Activated CD8-positive, alpha-beta T cell treated with anti-CD3 and anti-CD28 coated beads for 36 hours (primary cell): Measurements from ENCODE around the gene GTF2F2. TPM values are rescaled to one million over a fixed set of nuclear protein-coding genes. Genes with fewer than 3 reads are reported as not detected.
A peak's percentile ranks its signal among the peaks of the same experiment; 100 is the strongest.

Source experiments
- ATAC-seq: fragments of 200-7000 bp; cut with Tn5 transposase; one replicate; pipeline ENCODE4 v1.10.0; 2021; ENCODE audit warnings: mild to moderate bottlenecking, moderate library complexity
- CTCF ChIA-PET: fragments of 350-600 bp; sonication (Branson Sonifier 250); formaldehyde crosslinking; loops from one replicate; lab custom pipeline; 2021; ENCODE audit warnings: antibody characterized with exemption; lab: Charles Lee
- POLR2A ChIA-PET: fragments of 350-600 bp; sonication (Branson Sonifier 250); formaldehyde crosslinking; loops from one replicate; lab custom pipeline; 2021; ENCODE audit warnings: antibody characterized with exemption; lab: Charles Lee
- DNase-seq: peaks from one replicate; pipeline ENCODE4 v3.0.0-alpha.2; 2020
- H3K27ac Mint-ChIP-seq: one replicate; pipeline ENCODE4 v1.8.0; 2021; ENCODE audit warnings: mild to moderate bottlenecking, mixed read lengths
- H3K27me3 Mint-ChIP-seq: one replicate; pipeline ENCODE4 v1.8.0; 2021; ENCODE audit warnings: mixed read lengths
- H3K36me3 Mint-ChIP-seq: one replicate; pipeline ENCODE4 v1.8.0; 2021; ENCODE audit warnings: low read depth, mixed read lengths
- H3K4me1 Mint-ChIP-seq: one replicate; pipeline ENCODE4 v1.8.0; 2021; ENCODE audit warnings: low read depth, mixed read lengths
- H3K4me3 Mint-ChIP-seq: one replicate; pipeline ENCODE4 v1.8.0; 2021; ENCODE audit warnings: mild to moderate bottlenecking, moderate library complexity, mixed read lengths
- H3K9me3 Mint-ChIP-seq: one replicate; pipeline ENCODE4 v1.8.0; 2021; ENCODE audit warnings: mixed read lengths
- CTCF ChIP-seq: fragments of 200-600 bp; IDR thresholded peaks from one replicate; pipeline ENCODE4 v1.8.0; 2022; ENCODE audit warnings: antibody characterized with exemption, mild to moderate bottlenecking
- intact Hi-C: fragments of 100-400 bp; cut with micrococcal nuclease; formaldehyde crosslinking; loops from one replicate; pipeline ENCODE4 v1.10.0; 2022
- total RNA-seq, 2 experiments: library from RNA; stranded (reverse); gene quantifications; one replicate each; pipeline ENCODE4 v1.2.3, GENCODE V29; 2021

GTF2F2 gene
- total RNA-seq, 2 experiments from 2014 or later, result 25.8 to 28.9 TPM

GRCh38 chr13:45167611-45168554 lies 47.6 kb downstream of the GTF2F2 start:
- H3K36me3 Mint-ChIP-seq, result peaks cover 30% of the 10 kb centered on the region
- ATAC-seq, result no peak
- no peak for DNase-seq
- CTCF ChIA-PET, result no interaction called here
- H3K4me1 Mint-ChIP-seq, result peaks cover 22% of the 10 kb centered on the region
- no peaks in the 10 kb centered on the region for H3K9me3 Mint-ChIP-seq
- POLR2A ChIA-PET, result no interaction called here
- intact Hi-C loops, result no loop called here
- TF ChIP-seq CTCF, result no peak
- no peak overlapping the region for H3K4me3 Mint-ChIP-seq
- no peaks in the 10 kb centered on the region for H3K27me3 Mint-ChIP-seq
- peak overlapping the region; percentile 9 for H3K27ac Mint-ChIP-seq

DNA sequence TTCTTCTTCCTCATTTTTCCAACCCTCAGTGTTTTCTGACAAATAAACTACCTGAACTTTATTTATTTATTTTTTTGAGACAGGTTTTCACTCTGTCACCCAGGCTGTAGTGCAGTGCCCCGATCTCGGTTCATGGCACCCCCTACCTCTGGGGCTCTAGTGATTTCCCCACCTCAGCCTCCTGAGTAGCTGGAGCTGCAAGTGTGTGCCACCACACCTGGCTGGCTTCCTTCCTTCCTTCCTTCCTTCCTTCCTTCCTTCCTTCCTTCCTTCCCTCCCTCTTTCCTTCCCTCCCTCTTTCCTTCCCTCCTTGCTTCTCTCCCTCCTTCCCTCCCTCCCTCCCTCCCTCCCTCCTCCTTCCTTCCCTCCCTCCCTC lies 48.2 kb downstream of the GTF2F2 start:
- DNase-seq (no peak), ATAC-seq (no peak)
- Mint-ChIP-seq H3K36me3 (peaks cover 34% of the 10 kb centered on the region), H3K9me3 (no peaks in the 10 kb centered on the region), H3K4me1 (peaks cover 21% of the 10 kb centered on the region), H3K27ac (no peak overlapping the region), H3K27me3 (no peaks in the 10 kb centered on the region), H3K4me3 (no peak overlapping the region)
- POLR2A ChIA-PET, result no interaction called here
- CTCF ChIA-PET, result no interaction called here
- TF ChIP-seq CTCF, result no peak
- intact Hi-C loops, result no loop called here

- CTCF ChIA-PET, result interaction anchor here (0.8 kb wide), 1 partner anchor 107 kb away, joined by 3 read pairs; no protein-coding TSS in a partner anchor
Observed at GRCh38 chr13:45174478-45174877, 54.2 kb downstream of the GTF2F2 start.

DNA sequence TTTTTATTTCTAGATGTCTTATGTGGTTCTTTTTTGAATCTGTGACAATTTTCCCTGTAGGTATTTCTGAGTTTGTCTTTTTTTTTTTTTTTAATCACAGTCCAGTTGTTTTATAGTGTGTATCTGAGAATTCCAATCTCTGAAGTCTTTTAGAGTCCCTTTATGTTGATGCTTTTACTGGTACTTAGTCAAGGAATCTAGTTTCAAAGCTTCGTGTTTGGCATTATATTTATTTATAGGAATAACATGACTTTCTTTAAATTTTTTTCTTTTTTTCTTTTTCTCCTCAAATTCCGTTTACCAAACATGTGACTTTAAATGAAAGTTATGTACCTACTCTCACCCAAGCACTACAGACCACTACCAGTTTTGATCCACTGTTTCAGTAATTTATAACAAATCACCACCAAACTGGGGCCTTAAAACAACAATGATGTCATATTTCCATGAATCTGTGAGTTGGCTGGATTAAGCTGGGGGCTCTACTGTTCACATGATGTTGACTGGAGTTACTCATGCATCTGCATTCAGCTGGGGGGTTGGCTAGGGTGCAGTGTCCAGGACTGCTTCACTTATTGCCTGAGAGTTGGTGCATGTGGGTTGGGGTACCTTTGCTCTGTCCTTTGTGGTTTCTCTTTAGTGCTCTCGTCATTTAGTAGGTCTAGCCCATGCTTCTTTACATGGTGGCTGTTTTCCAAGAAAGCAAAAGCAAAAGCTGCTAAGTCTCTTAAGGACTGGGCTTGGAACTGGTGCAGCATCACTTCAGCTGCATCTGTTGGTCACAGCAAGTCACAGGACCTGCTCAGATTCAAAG lies 58.2 kb downstream of the GTF2F2 start:
- peak; percentile 49 for DNase-seq
- intact Hi-C loops, result no loop called here

More at GRCh38 chr13:45174478-45174877, 54.2 kb downstream of the GTF2F2 start:
- POLR2A ChIA-PET, result no interaction called here
- Mint-ChIP-seq H3K4me1 (peaks cover 45% of the 10 kb centered on the region), H3K36me3 (peaks cover 43% of the 10 kb centered on the region), H3K27me3 (no peaks in the 10 kb centered on the region), H3K4me3 (no peak overlapping the region), H3K27ac (no peak overlapping the region), H3K9me3 (no peaks in the 10 kb centered on the region)
- ATAC-seq (no peak), DNase-seq (no peak)
- no peak for TF ChIP-seq CTCF
- intact Hi-C loops, result no loop called here

More for the DNA sequence above, 58.2 kb downstream of the GTF2F2 start:
- POLR2A ChIA-PET, result no interaction called here
- Mint-ChIP-seq H3K36me3 (peaks cover 33% of the 10 kb centered on the region), H3K9me3 (no peaks in the 10 kb centered on the region), H3K4me1 (peaks cover 36% of the 10 kb centered on the region), H3K27ac (peak overlapping the region; percentile 60), H3K4me3 (no peak overlapping the region), H3K27me3 (no peaks in the 10 kb centered on the region)
- CTCF ChIA-PET, result interaction anchor here (1.1 kb wide), 1 partner anchor 9 kb away, joined by 3 read pairs; no protein-coding TSS in a partner anchor
- no peak for TF ChIP-seq CTCF
- peak; percentile 94 for ATAC-seq
